Fibroblast of lung (primary cell): Measurements from ENCODE around the gene HYAL2. TPM values are rescaled to one million over a fixed set of nuclear protein-coding genes. Genes with fewer than 3 reads are reported as not detected.

ENCODE experiments used
- DNase-seq, 2 donors: peaks; one replicate each; pipeline versions ENCODE4 v3.0.0 to v3.0.0-alpha.2; 2010; ENCODE audit warnings: low read depth in 2 of 2
- H2AFZ ChIP-seq: 2 replicates; pipeline ENCODE4 v1.5.1; 2012; ENCODE audit warnings: low read length, control low read depth, inconsistent platforms
- H3K27ac ChIP-seq: 2 replicates; pipeline ENCODE4 v1.5.1; 2011; ENCODE audit warnings: low read length, control low read depth; ENCODE audit not compliant: insufficient read depth
- H3K27me3 ChIP-seq: 2 replicates; pipeline ENCODE4 v1.5.1; 2011; ENCODE audit warnings: mild to moderate bottlenecking, low read length; ENCODE audit not compliant: control insufficient read depth, insufficient read depth
- H3K36me3 ChIP-seq: 2 replicates; pipeline ENCODE4 v1.5.1; 2011; ENCODE audit warnings: low read length; ENCODE audit not compliant: control insufficient read depth, insufficient read depth
- H3K4me1 ChIP-seq: 2 replicates; pipeline ENCODE4 v1.5.1; 2011; ENCODE audit warnings: low read length; ENCODE audit not compliant: control insufficient read depth, insufficient read depth; ENCODE audit errors: extremely low read depth
- H3K4me2 ChIP-seq: 2 replicates; pipeline ENCODE4 v1.5.1; 2011; ENCODE audit warnings: low read length, control low read depth; ENCODE audit not compliant: insufficient read depth; ENCODE audit errors: extremely low read depth
- H3K4me3 ChIP-seq, 4 experiments: fragments of 200-600 bp in 1 of 4; sonication (generic) in 1 of 4; replicated peaks in 1 of 4; 2 replicates each; pipeline ENCODE4 v1.5.1; 2011 to 2016; ENCODE audit warnings: low read length in 4 of 4, low read depth in 3 of 4, mild to moderate bottlenecking in 3 of 4, control low read depth in 2 of 4, inconsistent platforms in 1 of 4, mixed read lengths in 1 of 4; ENCODE audit not compliant: insufficient read depth in 1 of 4; ENCODE audit errors: control extremely low read depth in 1 of 4
- H3K79me2 ChIP-seq: 2 replicates; pipeline ENCODE4 v1.5.1; 2012; ENCODE audit warnings: mild to moderate bottlenecking, low read length, inconsistent platforms; ENCODE audit not compliant: control insufficient read depth, insufficient read depth
- H3K9ac ChIP-seq: 2 replicates; pipeline ENCODE4 v1.5.1; 2011; ENCODE audit warnings: mild to moderate bottlenecking, low read length, control low read depth; ENCODE audit not compliant: insufficient read depth
- H3K9me3 ChIP-seq: 2 replicates; pipeline ENCODE4 v1.5.1; 2012; ENCODE audit warnings: low read depth, low read length; ENCODE audit not compliant: control insufficient read depth, insufficient read depth
- H4K20me1 ChIP-seq: 2 replicates; pipeline ENCODE4 v1.5.1; 2011; ENCODE audit warnings: low read length; ENCODE audit not compliant: control insufficient read depth, insufficient read depth; ENCODE audit errors: extremely low read depth
- CTCF ChIP-seq, 2 donors: IDR thresholded peaks in 1 of 2; conservative IDR thresholded peaks in 1 of 2; 1 replicate in 1 of 2; 2 replicates in 1 of 2; pipeline ENCODE4 v1.5.1; 2011 to 2012; ENCODE audit warnings: low read length in 2 of 2, control low read depth in 1 of 2, inconsistent platforms in 1 of 2, low read depth in 1 of 2, mild to moderate bottlenecking in 1 of 2
- EZH2 ChIP-seq: IDR thresholded peaks from 2 replicates; pipeline ENCODE4 v1.5.1; 2012; ENCODE audit warnings: low read length, control low read depth, mild to moderate bottlenecking; ENCODE audit errors: missing control alignments
- polyA minus RNA-seq: library from RNA; depleted of rRNA, polyadenylated mRNA; stranded (reverse); fragments of >200 nt; gene quantifications from 2 replicates; pipeline ENCODE4 v1.2.3, GENCODE V29; 2011; ENCODE audit warnings: low replicate concordance
- polyA plus RNA-seq, 2 donors: library from polyadenylated mRNA; depleted of rRNA in 1 of 2; stranded (reverse) in 1 of 2; unstranded in 1 of 2; fragments of >200 nt; gene quantifications; 2 replicates each; pipeline ENCODE4 v1.2.1, GENCODE V29; 2011 to 2012; ENCODE audit warnings: missing spikeins in 1 of 2
- total RNA-seq: library from RNA; depleted of rRNA; stranded (reverse); fragments of >200 nt; gene quantifications from 2 replicates; pipeline ENCODE4 v1.2.1, GENCODE V29; 2014

Gene HYAL2, protein sequence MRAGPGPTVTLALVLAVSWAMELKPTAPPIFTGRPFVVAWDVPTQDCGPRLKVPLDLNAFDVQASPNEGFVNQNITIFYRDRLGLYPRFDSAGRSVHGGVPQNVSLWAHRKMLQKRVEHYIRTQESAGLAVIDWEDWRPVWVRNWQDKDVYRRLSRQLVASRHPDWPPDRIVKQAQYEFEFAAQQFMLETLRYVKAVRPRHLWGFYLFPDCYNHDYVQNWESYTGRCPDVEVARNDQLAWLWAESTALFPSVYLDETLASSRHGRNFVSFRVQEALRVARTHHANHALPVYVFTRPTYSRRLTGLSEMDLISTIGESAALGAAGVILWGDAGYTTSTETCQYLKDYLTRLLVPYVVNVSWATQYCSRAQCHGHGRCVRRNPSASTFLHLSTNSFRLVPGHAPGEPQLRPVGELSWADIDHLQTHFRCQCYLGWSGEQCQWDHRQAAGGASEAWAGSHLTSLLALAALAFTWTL
- total RNA-seq (50.6 and 52.5 TPM in 2 replicates), polyA plus RNA-seq (35.1 and 36.9 TPM in 2 replicates), polyA minus RNA-seq (54.9 and 85.6 TPM in 2 replicates)
- 35.5 and 41.7 TPM in 2 replicates for polyA plus RNA-seq (2012)

- peak within 1 kb of the TSS; percentile 95 for H2AFZ ChIP-seq
- H3K4me2 ChIP-seq: peak within 1 kb of the TSS; percentile 69
- peaks cover 8% of the 10 kb centered on the region for H3K4me1 ChIP-seq
- no peak for TF ChIP-seq CTCF (conservative IDR thresholded peaks at IDR 0.05 in 1 of 2, IDR thresholded peaks at IDR 0.05 in 1 of 2; ENCODE audit: low read depth in 1 of 2, low read length in 2 of 2)
- no peak for TF ChIP-seq EZH2
- H3K9ac ChIP-seq: peak within 1 kb of the TSS; percentile 99
- no peaks in the 10 kb centered on the region for H3K9me3 ChIP-seq
- H4K20me1 ChIP-seq: no peaks in the 10 kb centered on the region
- H3K79me2 ChIP-seq: peaks cover 32% of the 10 kb centered on the region
- H3K36me3 ChIP-seq: peaks cover 18% of the 10 kb centered on the region
- H3K27me3 ChIP-seq: no peaks in the 10 kb centered on the region
- no peak for DNase-seq
- peak within 1 kb of the TSS; percentile 64 to 69 (median 66) for H3K4me3 ChIP-seq
- peak within 1 kb of the TSS; percentile 99 for H3K27ac ChIP-seq
These were observed at the start of gene HYAL2 for GRCh38 chr3:50322386-50323091. Gene HYAL2, minus strand, starts transcription at chr3:50322745. Its CDS starts 2,256 bp downstream, at chr3:50320489.

GRCh38 chr3:50371133-50371685, 48.7 kb upstream of the HYAL2 start:
- peak in 1 of 2 donors; percentile 24 for DNase-seq
- no peak for TF ChIP-seq EZH2
- TF ChIP-seq CTCF (conservative IDR thresholded peaks at IDR 0.05 in 1 of 2, IDR thresholded peaks at IDR 0.05 in 1 of 2; ENCODE audit: low read depth in 1 of 2, low read length in 2 of 2): no peak

GRCh38 chr3:50370594-50370993, 48.0 kb upstream of the HYAL2 start:
- Histone ChIP-seq H2AFZ (no peak overlapping the region), H3K9me3 (no peaks in the 10 kb centered on the region), H3K27me3 (peaks cover 3% of the 10 kb centered on the region), H3K4me3 (no peak overlapping the region), H3K27ac (no peak overlapping the region), H3K9ac (no peak overlapping the region), H3K4me2 (no peak overlapping the region), H3K79me2 (no peaks in the 10 kb centered on the region), H3K36me3 (no peaks in the 10 kb centered on the region), H4K20me1 (no peaks in the 10 kb centered on the region), H3K4me1 (no peaks in the 10 kb centered on the region)
- DNase-seq: peak in 1 of 2 donors; percentile 52
- TF ChIP-seq CTCF (conservative IDR thresholded peaks at IDR 0.05 in 1 of 2, IDR thresholded peaks at IDR 0.05 in 1 of 2; ENCODE audit: low read depth in 1 of 2, low read length in 2 of 2) (peak in 1 of 2 donors; percentile 36), EZH2 (no peak)

More at GRCh38 chr3:50371133-50371685, 48.7 kb upstream of the HYAL2 start:
- Histone ChIP-seq H3K27ac (no peak overlapping the region), H3K79me2 (no peaks in the 10 kb centered on the region), H3K9ac (no peak overlapping the region), H3K9me3 (no peaks in the 10 kb centered on the region), H3K4me1 (no peaks in the 10 kb centered on the region), H3K36me3 (no peaks in the 10 kb centered on the region), H3K4me2 (no peak overlapping the region), H3K4me3 (no peak overlapping the region), H4K20me1 (no peaks in the 10 kb centered on the region), H3K27me3 (peaks cover 3% of the 10 kb centered on the region), H2AFZ (no peak overlapping the region)
